H1 (cell line): Measurements from ENCODE around the gene PRKAB1. TPM values are rescaled to one million over a fixed set of nuclear protein-coding genes. Genes with fewer than 3 reads are reported as not detected.

Experiments
- CREB1 ChIP-seq: IDR thresholded peaks from 2 replicates; pipeline ENCODE4 v1.6.1; 2012; ENCODE audit warnings: inconsistent platforms
- KDM4A ChIP-seq: IDR thresholded peaks from one replicate; pipeline ENCODE4 v1.7.1; 2012; ENCODE audit warnings: low read depth, mild to moderate bottlenecking, moderate library complexity, low read length, inconsistent platforms; ENCODE audit not compliant: severe bottlenecking
- RAD21 ChIP-seq, 2 experiments: IDR thresholded peaks in 1 of 2; conservative IDR thresholded peaks in 1 of 2; 2 replicates each; pipeline ENCODE4 v1.6.1; 2011; ENCODE audit warnings: low read depth in 2 of 2, low read length in 2 of 2, improper control_type of control experiment in 1 of 2, inconsistent platforms in 1 of 2, mild to moderate bottlenecking in 1 of 2, moderate library complexity in 1 of 2
- RNF2 ChIP-seq: fragments of 200-900, 300-1000 bp; sonication (generic); IDR thresholded peaks from 2 replicates; pipeline ENCODE4 v1.7.1; 2016; ENCODE audit warnings: borderline replicate concordance, low read depth, mild to moderate bottlenecking, antibody characterized with exemption, low read length; ENCODE audit not compliant: poor library complexity, severe bottlenecking; ENCODE audit errors: missing control alignments
- SP1 ChIP-seq: IDR thresholded peaks from 2 replicates; pipeline ENCODE4 v1.6.1; 2011; ENCODE audit warnings: low read depth, low read length
- polyA plus RNA-seq, 7 experiments: library from polyadenylated mRNA; depleted of rRNA in 3 of 7; stranded (reverse) in 5 of 7; unstranded in 2 of 7; fragments of >200 nt in 5 of 7; fragments of 200-250 nt in 2 of 7; gene quantifications; 1 replicate in 5 of 7; 2 replicates in 1 of 7; 4 replicates in 1 of 7; pipeline versions ENCODE4 v1.2.1 to v1.2.3, GENCODE V29; 2011 to 2013; ENCODE audit warnings: missing spikeins in 2 of 7, mixed read lengths in 2 of 7
- total RNA-seq: library from RNA; stranded (reverse); fragmentation: NEBNext Ultra II Directional; extraction: Animal tissue kit (Norgen Biotek cat#: 25700); gene quantifications from 2 replicates; pipeline ENCODE4 v1.2.1, GENCODE V29; 2021
- TF ChIP-seq, protein P1 (sequence below): IDR thresholded peaks from 2 replicates; pipeline ENCODE4 v1.6.1; 2012; ENCODE audit warnings: inconsistent platforms

The PRKAB1 gene
- total and polyA plus RNA-seq, 2 of the 8 experiments (the other 6 are each of a cell fraction or from before 2014, with no cell fraction given): 24.0 to 32.1 TPM

DNA sequence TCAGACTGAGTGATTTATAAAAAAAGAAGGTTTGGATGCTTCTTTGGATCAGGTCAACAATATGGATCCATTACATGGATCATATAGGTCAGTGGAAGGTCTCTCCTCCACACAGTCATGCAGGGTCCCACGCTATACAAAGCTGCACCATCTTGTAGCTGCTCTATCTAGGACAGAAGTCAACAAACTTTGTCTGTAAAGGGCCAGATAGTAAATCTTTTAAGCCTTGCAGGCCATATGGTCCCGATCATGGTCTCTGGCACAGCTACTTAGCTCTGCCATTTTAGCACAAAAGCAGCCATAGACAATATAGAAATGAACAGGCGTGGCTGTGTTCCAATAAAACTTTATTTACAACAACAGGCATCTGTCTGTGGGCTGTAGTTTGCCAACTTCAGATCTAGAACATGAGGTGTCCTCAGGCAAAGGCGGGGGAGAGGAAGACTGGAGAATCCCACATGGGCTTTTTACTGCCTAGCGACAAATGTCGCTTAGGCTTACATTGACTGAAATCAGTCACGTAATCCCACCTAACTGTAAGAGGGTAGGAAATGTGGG, 37.6 kb upstream of the PRKAB1 start (continued):
- TF ChIP-seq SP1 (no peak), CREB1 (no peak), RNF2 (no peak), RAD21 (IDR thresholded peaks at IDR 0.05 in 1 of 2, conservative IDR thresholded peaks at IDR 0.05 in 1 of 2; ENCODE audit: low read depth in 2 of 2, low read length in 2 of 2) (no peak), KDM4A (no peak)
- TF ChIP-seq, protein P1, sequence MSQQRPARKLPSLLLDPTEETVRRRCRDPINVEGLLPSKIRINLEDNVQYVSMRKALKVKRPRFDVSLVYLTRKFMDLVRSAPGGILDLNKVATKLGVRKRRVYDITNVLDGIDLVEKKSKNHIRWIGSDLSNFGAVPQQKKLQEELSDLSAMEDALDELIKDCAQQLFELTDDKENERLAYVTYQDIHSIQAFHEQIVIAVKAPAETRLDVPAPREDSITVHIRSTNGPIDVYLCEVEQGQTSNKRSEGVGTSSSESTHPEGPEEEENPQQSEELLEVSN: no peak
